CD4-positive, CD25-positive, alpha-beta regulatory T cell (primary cell): Measurements from ENCODE around the gene KLHL10. TPM values are rescaled to one million over a fixed set of nuclear protein-coding genes. Genes with fewer than 3 reads are reported as not detected.
A peak's percentile ranks its signal among the peaks of the same experiment; 100 is the strongest.

Experiments used
- ATAC-seq, 2 donors: fragments of 150-1000 bp; cut with Tn5 transposase; one replicate each; pipeline ENCODE4 v1.10.0; 2021; ENCODE audit warnings: low read depth in 2 of 2, moderate number of reproducible peaks in 2 of 2, moderate library complexity in 1 of 2
- DNase-seq, 3 donors: peaks; one replicate each; pipeline versions ENCODE4 v3.0.0 to v3.0.0-alpha.2; 2012 to 2022; ENCODE audit warnings: mixed read lengths in 1 of 3
- H3K27ac ChIP-seq: one replicate; pipeline ENCODE4 v1.7.0; 2013; ENCODE audit warnings: mild to moderate bottlenecking, low read length; ENCODE audit not compliant: insufficient read depth, poor library complexity, severe bottlenecking
- H3K27me3 ChIP-seq: one replicate; pipeline ENCODE4 v1.7.0; 2013; ENCODE audit warnings: low read length; ENCODE audit not compliant: control insufficient read depth, insufficient read depth
- H3K36me3 ChIP-seq: one replicate; pipeline ENCODE4 v1.7.0; 2013; ENCODE audit warnings: mild to moderate bottlenecking, low read length, moderate library complexity; ENCODE audit not compliant: control insufficient read depth, insufficient read depth
- H3K4me1 ChIP-seq: 2 replicates; pipeline ENCODE4 v1.7.0; 2013; ENCODE audit warnings: mild to moderate bottlenecking, low read length; ENCODE audit not compliant: insufficient read depth, control insufficient read depth, poor library complexity, severe bottlenecking
- H3K4me3 ChIP-seq: one replicate; pipeline ENCODE4 v1.7.0; 2013; ENCODE audit warnings: low read depth, mild to moderate bottlenecking, low read length, moderate library complexity
- H3K9me3 ChIP-seq, 2 experiments: 1 replicate in 1 of 2; 2 replicates in 1 of 2; pipeline ENCODE4 v1.7.0; 2013; ENCODE audit warnings: low read length in 2 of 2, mild to moderate bottlenecking in 1 of 2, moderate library complexity in 1 of 2; ENCODE audit not compliant: control insufficient read depth in 2 of 2
- H3K27ac Mint-ChIP-seq, 3 donors: one replicate each; pipeline ENCODE4 v1.8.0; 2020 to 2022; ENCODE audit warnings: mild to moderate bottlenecking in 3 of 3, mixed read lengths in 3 of 3, moderate library complexity in 2 of 3
- H3K27me3 Mint-ChIP-seq: one replicate; pipeline ENCODE4 v1.8.0; 2022; ENCODE audit warnings: mild to moderate bottlenecking, mixed read lengths
- H3K36me3 Mint-ChIP-seq: one replicate; pipeline ENCODE4 v1.8.0; 2020; ENCODE audit warnings: mixed read lengths
- H3K4me1 Mint-ChIP-seq, 4 donors: one replicate each; pipeline ENCODE4 v1.8.0; 2020 to 2022; ENCODE audit warnings: mixed read lengths in 4 of 4, mild to moderate bottlenecking in 1 of 4
- H3K4me3 Mint-ChIP-seq, 4 donors: one replicate each; pipeline ENCODE4 v1.8.0; 2020 to 2022; ENCODE audit warnings: mild to moderate bottlenecking in 4 of 4, mixed read lengths in 4 of 4, moderate library complexity in 3 of 4
- H3K9me3 Mint-ChIP-seq, 7 donors: one replicate each; pipeline ENCODE4 v1.8.0; 2020 to 2022; ENCODE audit warnings: mixed read lengths in 7 of 7, mild to moderate bottlenecking in 3 of 7, moderate library complexity in 2 of 7
- polyA plus RNA-seq, 4 donors: library from polyadenylated mRNA; unstranded; fragments of 300-500 nt; fragmentation: Illumina TruSeq; gene quantifications; one replicate each; pipeline ENCODE4 v1.2.3, GENCODE V29; 2021
- total RNA-seq: library from RNA; stranded (reverse); gene quantifications from one replicate; pipeline ENCODE4 v1.2.3, GENCODE V29; 2022

Gene KLHL10
- total and polyA plus RNA-seq, 5 donors from 2014 or later, result 0.19 to 0.25 (median 0.21) TPM; not detected in 2

GRCh38 chr17:41811549-41812380, 25.9 kb upstream of the KLHL10 start, which contains the start of gene P3H4:
Gene P3H4 (minus strand): TSS chr17:41811949. CDS start chr17:41811915, 34 bp downstream.
- Mint-ChIP-seq H3K4me3 (peak within 1 kb of the TSS; percentile 88 to 93 (median 91)), H3K36me3 (no peaks in the 10 kb centered on the region), H3K27me3 (peaks cover 27% of the 10 kb centered on the region), H3K9me3 (no peaks in the 10 kb centered on the region), H3K27ac (peak within 1 kb of the TSS; percentile 78 to 94 (median 82)), H3K4me1 (peaks cover 0 to 30% (median 8%) of the 10 kb centered on the region in 4 donors)
- Histone ChIP-seq H3K27ac (no peak within 1 kb of the TSS), H3K9me3 (no peaks in the 10 kb centered on the region), H3K4me1 (peaks cover 31% of the 10 kb centered on the region), H3K27me3 (no peaks in the 10 kb centered on the region), H3K36me3 (no peaks in the 10 kb centered on the region), H3K4me3 (peak within 1 kb of the TSS; percentile 37)
- ATAC-seq (peak; percentile 90 to 91), DNase-seq (peak; percentile 52 to 79 (median 78))

DNA sequence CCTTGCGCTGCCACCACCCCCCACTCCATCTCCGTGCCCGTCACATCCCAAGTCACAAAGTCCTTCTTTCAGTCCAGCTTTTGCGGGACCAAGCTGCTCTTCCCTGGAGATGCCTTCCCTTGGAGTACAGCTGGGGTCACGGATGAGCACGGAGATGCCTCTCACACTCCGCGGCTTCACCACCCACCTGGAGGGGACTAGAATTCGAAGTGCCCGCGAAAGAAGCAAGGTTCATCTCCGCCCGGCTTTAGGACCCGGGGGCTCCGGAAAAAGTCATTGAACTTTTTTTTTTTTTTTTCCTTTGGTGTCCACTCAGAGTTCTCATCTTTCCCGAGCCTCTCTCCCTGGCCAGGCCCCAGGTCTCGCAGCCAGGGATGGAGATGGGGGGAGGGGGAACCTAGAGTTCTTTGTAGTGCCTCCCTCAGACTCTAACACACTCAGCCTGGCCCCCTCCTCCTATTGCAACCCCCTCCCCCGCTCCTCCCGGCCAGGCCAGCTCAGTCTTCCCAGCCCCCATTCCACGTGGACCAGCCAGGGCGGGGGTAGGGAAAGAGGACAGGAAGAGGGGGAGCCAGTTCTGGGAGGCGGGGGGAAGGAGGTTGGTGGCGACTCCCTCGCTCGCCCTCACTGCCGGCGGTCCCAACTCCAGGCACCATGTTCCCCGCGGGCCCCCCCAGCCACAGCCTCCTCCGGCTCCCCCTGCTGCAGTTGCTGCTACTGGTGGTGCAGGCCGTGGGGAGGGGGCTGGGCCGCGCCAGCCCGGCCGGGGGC, 25.1 kb upstream of the KLHL10 start, which contains the start of gene FKBP10:
TSS of gene FKBP10 (plus strand) at position 624 of the 771 bp plus-strand sequence. CDS start at position 655, 31 bp downstream.
- H3K4me1 ChIP-seq, result peaks cover 31% of the 10 kb centered on the region
- H3K4me1 Mint-ChIP-seq, result peaks cover 0 to 30% (median 8%) of the 10 kb centered on the region in 4 donors
- H3K27ac ChIP-seq, result no peak within 1 kb of the TSS
- H3K36me3 Mint-ChIP-seq, result no peaks in the 10 kb centered on the region
- peak within 1 kb of the TSS; percentile 37 for H3K4me3 ChIP-seq
- peak within 1 kb of the TSS; percentile 78 to 94 (median 82) for H3K27ac Mint-ChIP-seq
- H3K27me3 Mint-ChIP-seq, result peaks cover 27% of the 10 kb centered on the region
- ATAC-seq, result no peak
- H3K4me3 Mint-ChIP-seq, result peak within 1 kb of the TSS; percentile 88 to 93 (median 91)
- H3K9me3 ChIP-seq, result no peaks in the 10 kb centered on the region
- no peaks in the 10 kb centered on the region for H3K27me3 ChIP-seq
- no peaks in the 10 kb centered on the region for H3K9me3 Mint-ChIP-seq
- DNase-seq, result peak in 2 of 3 donors; percentile 32 to 47
- no peaks in the 10 kb centered on the region for H3K36me3 ChIP-seq

GRCh38 chr17:41813152-41813680, 24.4 kb upstream of the KLHL10 start:
- no peaks in the 10 kb centered on the region for H3K9me3 Mint-ChIP-seq
- H3K9me3 ChIP-seq, result no peaks in the 10 kb centered on the region
- H3K27ac ChIP-seq, result no peak overlapping the region
- H3K27ac Mint-ChIP-seq, result peak overlapping the region; percentile 36 to 63 (median 56)
- H3K4me1 ChIP-seq, result peaks cover 31% of the 10 kb centered on the region
- no peaks in the 10 kb centered on the region for H3K27me3 ChIP-seq
- H3K36me3 Mint-ChIP-seq, result no peaks in the 10 kb centered on the region
- no peak overlapping the region for H3K4me3 ChIP-seq
- peak overlapping the region; percentile 66 to 84 (median 74) for H3K4me3 Mint-ChIP-seq
- no peak for DNase-seq
- ATAC-seq, result no peak
- H3K27me3 Mint-ChIP-seq, result peaks cover 27% of the 10 kb centered on the region
- H3K36me3 ChIP-seq, result no peaks in the 10 kb centered on the region
- H3K4me1 Mint-ChIP-seq, result peaks cover 0 to 30% (median 8%) of the 10 kb centered on the region in 4 donors

DNA sequence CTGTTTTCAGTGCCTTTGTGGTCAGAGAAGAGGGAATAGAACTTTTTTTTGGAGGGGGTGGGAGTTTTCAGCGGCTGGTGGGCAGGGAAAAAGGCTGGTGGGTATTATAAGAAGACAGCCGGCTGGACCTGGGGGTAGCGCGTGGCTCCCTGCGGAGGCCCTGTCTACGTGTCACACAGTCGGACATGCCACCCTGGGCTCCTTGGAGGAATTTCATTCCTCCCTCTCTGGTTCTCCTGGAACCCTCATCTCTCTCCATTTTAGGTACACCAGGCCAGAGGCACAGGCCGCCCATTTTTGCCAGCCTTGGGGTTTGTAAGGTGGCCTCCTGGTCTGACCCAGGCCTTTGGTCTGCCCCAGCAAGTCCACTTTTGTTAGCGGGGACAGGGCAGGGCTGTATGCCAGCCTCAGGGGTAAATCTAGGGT, 23.9 kb upstream of the KLHL10 start:
- Mint-ChIP-seq H3K27ac (peak overlapping the region in 1 of 3 donors; percentile 63), H3K27me3 (peaks cover 27% of the 10 kb centered on the region), H3K9me3 (no peaks in the 10 kb centered on the region), H3K4me1 (peaks cover 0 to 30% (median 8%) of the 10 kb centered on the region in 4 donors), H3K36me3 (no peaks in the 10 kb centered on the region), H3K4me3 (peak overlapping the region; percentile 66 to 84 (median 74))
- H3K27me3 ChIP-seq, result no peaks in the 10 kb centered on the region
- H3K4me3 ChIP-seq, result no peak overlapping the region
- H3K9me3 ChIP-seq, result no peaks in the 10 kb centered on the region
- H3K27ac ChIP-seq, result no peak overlapping the region
- peaks cover 31% of the 10 kb centered on the region for H3K4me1 ChIP-seq
- no peak for DNase-seq
- ATAC-seq, result no peak
- H3K36me3 ChIP-seq, result no peaks in the 10 kb centered on the region

- H3K27ac Mint-ChIP-seq, result no peak overlapping the region
Observed at GRCh38 chr17:41814195-41814594, 23.4 kb upstream of the KLHL10 start.

GRCh38 chr17:41816637-41817320, 20.8 kb upstream of the KLHL10 start:
- H3K27ac Mint-ChIP-seq, result peak overlapping the region in 1 of 3 donors; percentile 9
- ATAC-seq (no peak), DNase-seq (no peak)
- H3K4me3 Mint-ChIP-seq, result no peak overlapping the region
- Histone ChIP-seq H3K9me3 (no peaks in the 10 kb centered on the region), H3K4me1 (peaks cover 13% of the 10 kb centered on the region), H3K27ac (no peak overlapping the region), H3K27me3 (no peaks in the 10 kb centered on the region), H3K36me3 (no peaks in the 10 kb centered on the region), H3K4me3 (no peak overlapping the region)
- no peaks in the 10 kb centered on the region for H3K36me3 Mint-ChIP-seq
- peaks cover 0 to 16% (median 2%) of the 10 kb centered on the region in 4 donors for H3K4me1 Mint-ChIP-seq
- no peaks in the 10 kb centered on the region for H3K9me3 Mint-ChIP-seq
- H3K27me3 Mint-ChIP-seq, result peaks cover 14% of the 10 kb centered on the region

More at GRCh38 chr17:41814195-41814594, 23.4 kb upstream of the KLHL10 start:
- H3K9me3 ChIP-seq, result no peaks in the 10 kb centered on the region
- no peak overlapping the region for H3K27ac ChIP-seq
- no peak for ATAC-seq
- no peaks in the 10 kb centered on the region for H3K27me3 ChIP-seq
- peaks cover 31% of the 10 kb centered on the region for H3K4me1 ChIP-seq
- Mint-ChIP-seq H3K9me3 (no peaks in the 10 kb centered on the region), H3K4me3 (peak overlapping the region in 2 of 4 donors; percentile 57 to 69), H3K27me3 (peaks cover 27% of the 10 kb centered on the region), H3K4me1 (peaks cover 0 to 30% (median 8%) of the 10 kb centered on the region in 4 donors), H3K36me3 (no peaks in the 10 kb centered on the region)
- DNase-seq, result no peak
- H3K36me3 ChIP-seq, result no peaks in the 10 kb centered on the region
- H3K4me3 ChIP-seq, result no peak overlapping the region

DNA sequence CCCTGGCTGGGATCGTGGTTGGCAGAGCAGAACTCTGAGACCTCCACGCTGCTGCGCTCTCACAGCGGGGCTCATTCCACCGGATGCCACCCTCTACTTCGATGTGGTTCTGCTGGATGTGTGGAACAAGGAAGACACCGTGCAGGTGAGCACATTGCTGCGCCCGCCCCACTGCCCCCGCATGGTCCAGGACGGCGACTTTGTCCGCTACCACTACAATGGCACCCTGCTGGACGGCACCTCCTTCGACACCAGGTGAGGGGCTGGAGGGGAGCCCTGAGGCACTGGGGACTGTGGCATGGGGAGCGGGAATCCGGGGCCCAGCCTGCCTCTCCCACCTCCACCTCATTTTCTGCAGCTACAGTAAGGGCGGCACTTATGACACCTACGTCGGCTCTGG, 19.6 kb upstream of the KLHL10 start:
- H3K4me3 Mint-ChIP-seq, result no peak overlapping the region
- Histone ChIP-seq H3K36me3 (no peaks in the 10 kb centered on the region), H3K9me3 (no peaks in the 10 kb centered on the region), H3K27me3 (no peaks in the 10 kb centered on the region), H3K4me1 (peaks cover under 1% of the 10 kb centered on the region), H3K4me3 (no peak overlapping the region), H3K27ac (no peak overlapping the region)
- no peak for ATAC-seq
- peaks cover 0 to 6% (median 2%) of the 10 kb centered on the region in 4 donors for H3K4me1 Mint-ChIP-seq
- peaks cover 14% of the 10 kb centered on the region for H3K27me3 Mint-ChIP-seq
- DNase-seq, result no peak
- no peak overlapping the region for H3K27ac Mint-ChIP-seq
- H3K9me3 Mint-ChIP-seq, result no peaks in the 10 kb centered on the region
- H3K36me3 Mint-ChIP-seq, result no peaks in the 10 kb centered on the region
